Smooth muscle cell of the pulmonary artery (primary cell): ENCODE measurements around the gene INSL4. TPM values are rescaled to one million over a fixed set of nuclear protein-coding genes. Genes with fewer than 3 reads are reported as not detected.

Experiments
- total RNA-seq: library from RNA; depleted of rRNA; stranded (reverse); fragments of >200 nt; gene quantifications from 2 replicates; pipeline ENCODE4 v1.2.3, GENCODE V29; 2014

The INSL4 gene
- not detected in 2 replicates for total RNA-seq

DNA sequence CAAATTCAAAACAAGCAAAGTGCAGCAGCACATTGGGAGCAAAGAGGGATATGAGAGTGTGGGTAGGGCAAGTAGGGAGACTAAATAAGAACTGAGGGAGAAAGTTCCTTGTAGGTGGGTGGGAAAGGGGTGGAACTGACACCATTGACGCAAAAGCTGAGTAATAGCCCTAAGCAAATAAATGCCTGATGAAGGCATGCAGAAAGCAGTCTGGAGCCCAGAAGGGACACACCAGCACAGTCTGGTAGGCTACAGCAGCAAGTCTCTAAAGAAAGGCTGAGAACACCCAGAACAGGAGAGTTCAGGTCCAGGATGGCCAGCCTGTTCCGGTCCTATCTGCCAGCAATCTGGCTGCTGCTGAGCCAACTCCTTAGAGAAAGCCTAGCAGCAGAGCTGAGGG, at the start of gene INSL4:
Gene INSL4, plus strand, starts transcription at position 208 of the 400 bp plus-strand sequence. Its CDS starts 105 bp downstream, at position 313.

DNA sequence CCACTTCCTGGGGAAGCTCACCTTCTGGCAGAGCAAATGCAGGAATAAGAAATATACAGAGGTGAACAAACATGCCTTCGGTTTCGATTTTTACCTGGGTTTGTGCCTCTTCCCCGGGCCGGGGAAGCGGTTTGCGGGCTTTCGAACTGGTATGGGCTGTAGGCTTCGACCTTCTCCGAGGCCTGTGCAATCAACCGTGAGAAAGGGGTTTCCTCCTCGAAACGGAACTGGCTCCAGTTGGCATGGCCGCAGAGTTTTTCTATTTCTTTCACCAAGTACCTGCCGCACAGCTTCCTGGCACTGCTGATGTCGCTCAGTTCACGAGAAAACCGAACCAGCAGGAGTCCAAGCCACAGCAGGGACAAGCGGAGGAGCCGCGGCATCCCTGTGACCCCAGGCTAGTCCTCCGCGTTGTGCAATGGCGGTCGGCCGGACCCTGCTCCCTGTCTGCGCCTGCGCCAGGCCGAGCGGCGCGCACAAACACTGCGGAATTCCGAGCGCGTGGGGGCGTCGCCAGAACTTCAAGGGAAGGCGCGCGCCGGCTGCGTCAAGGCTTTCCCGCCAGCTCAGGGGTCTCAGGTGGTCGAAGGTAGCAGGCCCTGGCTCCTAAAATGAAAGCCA, 45.9 kb upstream of the INSL4 start, which contains the start of gene INSL6:
Gene INSL6, minus strand, starts transcription at position 420 of the 621 bp plus-strand sequence. Its CDS starts 37 bp downstream, at position 383.

Other genes starting within 250 kb of the INSL4 start
- gene JAK2, start 246.1 kb upstream of the INSL4 start, total RNA-seq = 19.7 and 20.7 TPM in 2 replicates
- not detected in 2 replicates for gene INSL6, start 45.8 kb upstream of the INSL4 start, total RNA-seq
- gene RLN2, start 73.3 kb downstream of the INSL4 start, total RNA-seq = not detected in 2 replicates
- gene RLN1, start 108.5 kb downstream of the INSL4 start, total RNA-seq = 0.07 TPM in 1 of 2 replicates, not detected in the other
- 8.3 and 9.5 TPM in 2 replicates for gene PLGRKT, start 206.5 kb downstream of the INSL4 start, total RNA-seq
- 4.8 and 8.8 TPM in 2 replicates for gene CD274, start 219.1 kb downstream of the INSL4 start, total RNA-seq